Measurements from ENCODE around the gene WNT9A.

The WNT9A gene

GRCh38 chr1:227894831-227895451 lies 52.8 kb downstream of the WNT9A start:
- no peak for DNase-seq

GRCh38 chr1:227893949-227894721 lies 53.6 kb downstream of the WNT9A start:
- DNase-seq: no peak

GRCh38 chr1:227893300-227893948 lies 54.3 kb downstream of the WNT9A start:
- no peak for DNase-seq

GRCh38 chr1:227892489-227893299 lies 55.0 kb downstream of the WNT9A start:
- DNase-seq: no peak

- DNase-seq: no peak
These were observed 55.7 kb downstream of the WNT9A start for GRCh38 chr1:227891955-227892488.

GRCh38 chr1:227891223-227891954 lies 56.3 kb downstream of the WNT9A start:
- DNase-seq: no peak

- no peak for DNase-seq
These were observed 57.1 kb downstream of the WNT9A start for GRCh38 chr1:227890451-227891222.

- no peak for DNase-seq
These were observed 57.8 kb downstream of the WNT9A start for GRCh38 chr1:227889863-227890405.

- DNase-seq: no peak
These were observed 58.5 kb downstream of the WNT9A start for GRCh38 chr1:227889047-227889862.

GRCh38 chr1:227888404-227889046 lies 59.2 kb downstream of the WNT9A start:
- no peak for DNase-seq

GRCh38 chr1:227887697-227888403 lies 59.9 kb downstream of the WNT9A start:
- peak; percentile 41 for DNase-seq

GRCh38 chr1:227886993-227887696 lies 60.6 kb downstream of the WNT9A start:
- DNase-seq: no peak

GRCh38 chr1:227886503-227886961 lies 61.2 kb downstream of the WNT9A start:
- no peak for DNase-seq

- no peak for DNase-seq
These were observed 61.9 kb downstream of the WNT9A start for GRCh38 chr1:227885648-227886502.

GRCh38 chr1:227885135-227885647 lies 62.5 kb downstream of the WNT9A start:
- DNase-seq: no peak

- no peak for DNase-seq
These were observed 63.2 kb downstream of the WNT9A start for GRCh38 chr1:227884370-227885134.

All from NCI-H1092 (cell line).